ENCODE measurements around the gene NAA40.

Gene NAA40

GRCh38 chr11:63938479-63939396 is at the start of gene NAA40:
Gene NAA40, plus strand, starts transcription at chr11:63939002. Its CDS starts 95 bp downstream, at chr11:63939097.
- peak; percentile 90 for DNase-seq (ENCODE audit: low read depth)

GRCh38 chr11:63889344-63889743 is 49.5 kb upstream of the NAA40 start:
- no peak for DNase-seq (ENCODE audit: low read depth)

GRCh38 chr11:63890368-63890767 is 48.4 kb upstream of the NAA40 start:
- no peak for DNase-seq (ENCODE audit: low read depth)

GRCh38 chr11:63892228-63892627 is 46.6 kb upstream of the NAA40 start:
- no peak for DNase-seq (ENCODE audit: low read depth)

GRCh38 chr11:63893355-63893754 is 45.4 kb upstream of the NAA40 start:
- no peak for DNase-seq (ENCODE audit: low read depth)

- DNase-seq (ENCODE audit: low read depth) = no peak
Measured at GRCh38 chr11:63896071-63896470, 42.7 kb upstream of the NAA40 start.

GRCh38 chr11:63897459-63898146 is 41.2 kb upstream of the NAA40 start:
- no peak for DNase-seq (ENCODE audit: low read depth)

- DNase-seq (ENCODE audit: low read depth) = no peak
Measured at GRCh38 chr11:63901660-63902059, 37.1 kb upstream of the NAA40 start.

GRCh38 chr11:63903884-63904283 is 34.9 kb upstream of the NAA40 start:
- no peak for DNase-seq (ENCODE audit: low read depth)

GRCh38 chr11:63904743-63905142 is 34.1 kb upstream of the NAA40 start:
- no peak for DNase-seq (ENCODE audit: low read depth)

GRCh38 chr11:63905179-63905578 is 33.6 kb upstream of the NAA40 start:
- DNase-seq (ENCODE audit: low read depth) = no peak

- DNase-seq (ENCODE audit: low read depth) = no peak
Measured at GRCh38 chr11:63906087-63906486, 32.7 kb upstream of the NAA40 start.

- peak; percentile 23 for DNase-seq (ENCODE audit: low read depth)
Measured at GRCh38 chr11:63906585-63906984, 32.2 kb upstream of the NAA40 start.

GRCh38 chr11:63907063-63907462 is 31.7 kb upstream of the NAA40 start:
- DNase-seq (ENCODE audit: low read depth) = no peak

GRCh38 chr11:63907808-63908530 is 30.8 kb upstream of the NAA40 start:
- no peak for DNase-seq (ENCODE audit: low read depth)

- no peak for DNase-seq (ENCODE audit: low read depth)
Measured at GRCh38 chr11:63908631-63909401, 30.0 kb upstream of the NAA40 start.

- DNase-seq (ENCODE audit: low read depth) = no peak
Measured at GRCh38 chr11:63909591-63910506, 29.0 kb upstream of the NAA40 start.

GRCh38 chr11:63910675-63911074 is 28.1 kb upstream of the NAA40 start:
- DNase-seq (ENCODE audit: low read depth) = no peak

GRCh38 chr11:63911440-63911839 is 27.4 kb upstream of the NAA40 start:
- no peak for DNase-seq (ENCODE audit: low read depth)

GRCh38 chr11:63911876-63912275 is 26.9 kb upstream of the NAA40 start:
- DNase-seq (ENCODE audit: low read depth) = no peak

GRCh38 chr11:63912678-63913077 is 26.1 kb upstream of the NAA40 start:
- DNase-seq (ENCODE audit: low read depth) = no peak

Measured in activated T-cell treated with anti-CD3 and anti-CD28 coated beads for 24 hours (primary cell).